ENCODE results near the gene C3orf20. TPM values are rescaled to one million over a fixed set of nuclear protein-coding genes. Genes with fewer than 3 reads are reported as not detected.

C3orf20 gene
- total RNA-seq, 1 experiment from 2014 or later = not detected

- ChIA-PET CTCF (interaction anchor here (0.6 to 5.0 kb wide), 2 partner anchors 14 to 84 kb away, joined by 3 to 26 read pairs; no protein-coding TSS in a partner anchor), POLR2A (no interaction called here)
- ATAC-seq (no peak), DNase-seq (ENCODE audit: low spot score) (no peak)
- peaks cover 2% of the 10 kb centered on the region for H3K4me1 Mint-ChIP-seq
- no peak for TF ChIP-seq FOXP4 (CRISPR knock-in tag; IDR thresholded peaks at IDR 0.05)
- TF ChIP-seq KAT7 (CRISPR knock-in tag; IDR thresholded peaks at IDR 0.05; ENCODE audit: borderline replicate concordance) = no peak
- H3K36me3 Mint-ChIP-seq = no peaks in the 10 kb centered on the region
- H3K9me3 Mint-ChIP-seq = no peaks in the 10 kb centered on the region
- H3K4me3 Mint-ChIP-seq = no peak overlapping the region
- H3K27me3 Mint-ChIP-seq (ENCODE audit: low read depth) = no peaks in the 10 kb centered on the region
- H3K27ac Mint-ChIP-seq = no peak overlapping the region
Observed at GRCh38 chr3:14767245-14768051, 92.5 kb downstream of the C3orf20 start.

GRCh38 chr3:14768182-14768790, 93.3 kb downstream of the C3orf20 start:
- Mint-ChIP-seq H3K27me3 (ENCODE audit: low read depth) (no peaks in the 10 kb centered on the region), H3K27ac (no peak overlapping the region), H3K4me3 (no peak overlapping the region), H3K9me3 (no peaks in the 10 kb centered on the region), H3K36me3 (no peaks in the 10 kb centered on the region), H3K4me1 (peaks cover 11% of the 10 kb centered on the region)
- DNase-seq (ENCODE audit: low spot score) (no peak), ATAC-seq (no peak)
- ChIA-PET CTCF (interaction anchor here (5.0 kb wide), 1 partner anchor 13 kb away, joined by 26 read pairs; no protein-coding TSS in a partner anchor), POLR2A (no interaction called here)
- no peak for TF ChIP-seq NR2C2 (CRISPR knock-in tag; IDR thresholded peaks at IDR 0.05)
- no peak for TF ChIP-seq JAZF1 (CRISPR knock-in tag; IDR thresholded peaks at IDR 0.05)

GRCh38 chr3:14768881-14769280, 93.9 kb downstream of the C3orf20 start:
- no peaks in the 10 kb centered on the region for H3K9me3 Mint-ChIP-seq
- no peaks in the 10 kb centered on the region for H3K27me3 Mint-ChIP-seq (ENCODE audit: low read depth)
- CTCF ChIA-PET = interaction anchor here (5.0 kb wide), 1 partner anchor 12 kb away, joined by 26 read pairs; no protein-coding TSS in a partner anchor
- H3K27ac Mint-ChIP-seq = no peak overlapping the region
- no peak for ATAC-seq
- DNase-seq (ENCODE audit: low spot score) = no peak
- POLR2A ChIA-PET = no interaction called here
- TF ChIP-seq RELA (CRISPR knock-in tag; IDR thresholded peaks at IDR 0.05; ENCODE audit: borderline replicate concordance) (no peak), SMAD3 (CRISPR knock-in tag; IDR thresholded peaks at IDR 0.05; ENCODE audit: borderline replicate concordance) (no peak), E2F1 (CRISPR knock-in tag; IDR thresholded peaks at IDR 0.05) (no peak), TEAD1 (CRISPR knock-in tag; IDR thresholded peaks at IDR 0.05) (no peak), IRF1 (CRISPR knock-in tag; IDR thresholded peaks at IDR 0.05) (no peak)
- H3K36me3 Mint-ChIP-seq = no peaks in the 10 kb centered on the region
- peaks cover 16% of the 10 kb centered on the region for H3K4me1 Mint-ChIP-seq
- no peak overlapping the region for H3K4me3 Mint-ChIP-seq

- CTCF ChIA-PET = interaction anchor here (0.7 to 5.0 kb wide), 2 partner anchors 11 to 23 kb away, joined by 3 to 26 read pairs; no protein-coding TSS in a partner anchor
- TF ChIP-seq SOX15 (CRISPR knock-in tag; IDR thresholded peaks at IDR 0.05) (no peak), TP53 (CRISPR knock-in tag; IDR thresholded peaks at IDR 0.05) (no peak), ZNF232 (CRISPR knock-in tag; IDR thresholded peaks at IDR 0.05) (no peak), ZNF138 (CRISPR knock-in tag; conservative IDR thresholded peaks at IDR 0.05) (no peak), NFYB (CRISPR knock-in tag; conservative IDR thresholded peaks at IDR 0.05; ENCODE audit: low read depth) (no peak), E2F5 (CRISPR knock-in tag; IDR thresholded peaks at IDR 0.05) (no peak), ZSCAN18 (CRISPR knock-in tag; IDR thresholded peaks at IDR 0.05) (no peak), USF1 (CRISPR knock-in tag; IDR thresholded peaks at IDR 0.05) (no peak), TEAD4 (CRISPR knock-in tag; IDR thresholded peaks at IDR 0.05) (no peak), CBFB (CRISPR knock-in tag; IDR thresholded peaks at IDR 0.05; ENCODE audit: low read depth) (no peak)
Observed at GRCh38 chr3:14769544-14770325, 94.8 kb downstream of the C3orf20 start.

More at GRCh38 chr3:14769544-14770325, 94.8 kb downstream of the C3orf20 start:
- POLR2A ChIA-PET = no interaction called here
- H3K4me1 Mint-ChIP-seq = peaks cover 22% of the 10 kb centered on the region
- DNase-seq (ENCODE audit: low spot score) (no peak), ATAC-seq (no peak)
- no peaks in the 10 kb centered on the region for H3K27me3 Mint-ChIP-seq (ENCODE audit: low read depth)
- no peaks in the 10 kb centered on the region for H3K36me3 Mint-ChIP-seq
- H3K4me3 Mint-ChIP-seq = no peak overlapping the region
- H3K27ac Mint-ChIP-seq = no peak overlapping the region
- H3K9me3 Mint-ChIP-seq = no peaks in the 10 kb centered on the region

Data from WTC11 (cell line).